SIG-M5 (cell line): ENCODE results near the gene FBXO24.

Experiments
- DNase-seq: peaks from one replicate; lab custom pipeline; 2025; lab: John Stamatoyannopoulos, UW

The FBXO24 gene

DNA sequence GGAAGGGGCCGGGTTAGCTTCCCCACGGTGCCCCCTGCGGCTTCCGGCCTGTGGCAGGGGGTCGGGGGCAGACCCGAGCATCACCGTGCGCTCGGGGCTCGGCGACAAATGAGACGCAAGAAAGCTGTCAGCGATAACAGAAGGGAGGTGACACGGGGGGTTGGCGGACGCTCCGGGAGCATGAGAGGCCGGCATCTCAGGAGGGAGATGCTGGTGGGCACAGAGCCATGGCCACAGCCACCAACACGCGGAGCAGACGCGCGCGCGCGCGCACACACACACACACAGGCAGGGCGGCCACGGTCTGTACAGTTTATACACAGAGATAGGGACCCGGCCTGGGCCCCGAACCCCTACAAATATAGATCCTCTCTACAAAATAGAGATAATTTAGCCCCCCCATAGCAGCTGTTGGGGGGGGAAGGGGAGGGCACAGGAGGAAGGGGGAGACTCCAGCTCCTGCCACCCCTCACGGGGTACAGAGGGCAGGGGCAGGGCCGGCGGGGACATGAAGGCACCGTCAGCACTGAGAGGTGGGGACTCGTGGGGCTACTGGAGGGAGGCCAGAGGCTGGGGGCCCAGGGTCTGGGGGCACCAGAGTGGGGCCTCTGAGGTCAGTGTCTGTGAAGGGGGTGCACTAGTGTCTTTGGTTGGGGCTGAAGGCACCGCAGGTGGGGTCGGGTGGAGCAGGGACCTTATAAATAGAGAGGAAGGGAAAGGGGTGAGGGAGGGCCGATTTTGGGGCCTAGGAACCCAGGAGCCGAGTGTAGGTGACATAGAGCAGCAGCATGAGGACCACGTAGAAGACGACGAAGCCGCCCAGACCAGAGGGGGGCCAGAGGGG is 11.5 kb upstream of the FBXO24 start:
- no peak for DNase-seq

GRCh38 chr7:100575206-100575631 is 10.9 kb upstream of the FBXO24 start:
- DNase-seq = no peak

DNA sequence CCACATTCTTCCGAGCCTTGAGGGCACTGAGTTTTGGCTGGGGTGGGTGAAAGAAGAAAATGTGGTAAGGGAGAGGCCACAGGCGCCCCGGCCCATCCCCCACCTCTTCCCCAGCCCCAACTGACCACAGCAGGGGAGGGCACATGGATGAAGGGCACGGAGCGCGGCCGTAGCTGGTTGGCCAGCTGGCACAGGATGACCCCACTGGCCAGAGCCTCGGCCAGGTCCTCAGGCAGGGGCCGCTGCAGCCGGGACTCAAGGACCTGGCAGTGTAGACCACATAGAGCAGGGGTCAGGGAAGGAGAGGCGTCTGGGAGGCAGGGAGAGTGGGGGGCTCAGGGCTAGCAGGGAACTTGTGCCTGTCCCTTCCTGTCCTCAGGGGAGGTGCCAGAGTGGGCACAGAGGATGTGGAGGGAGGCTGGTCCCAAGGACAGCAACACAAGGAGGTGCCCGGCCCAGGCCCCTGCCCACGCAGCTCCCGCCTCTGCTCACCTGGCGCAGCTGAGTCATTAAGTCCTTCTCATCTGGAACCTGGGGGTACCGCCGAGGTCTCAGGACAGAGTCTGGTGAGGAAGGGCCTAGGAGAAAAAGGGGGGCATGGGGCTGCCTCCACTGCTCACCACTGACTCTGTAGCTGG is 10.3 kb upstream of the FBXO24 start:
- DNase-seq = no peak

- no peak for DNase-seq
Measured at GRCh38 chr7:100576384-100576993, 9.6 kb upstream of the FBXO24 start.

GRCh38 chr7:100577103-100577502 is 9.0 kb upstream of the FBXO24 start:
- no peak for DNase-seq

GRCh38 chr7:100577507-100577906 is 8.6 kb upstream of the FBXO24 start:
- no peak for DNase-seq

GRCh38 chr7:100578246-100579183 is 7.6 kb upstream of the FBXO24 start:
- DNase-seq = no peak

DNA sequence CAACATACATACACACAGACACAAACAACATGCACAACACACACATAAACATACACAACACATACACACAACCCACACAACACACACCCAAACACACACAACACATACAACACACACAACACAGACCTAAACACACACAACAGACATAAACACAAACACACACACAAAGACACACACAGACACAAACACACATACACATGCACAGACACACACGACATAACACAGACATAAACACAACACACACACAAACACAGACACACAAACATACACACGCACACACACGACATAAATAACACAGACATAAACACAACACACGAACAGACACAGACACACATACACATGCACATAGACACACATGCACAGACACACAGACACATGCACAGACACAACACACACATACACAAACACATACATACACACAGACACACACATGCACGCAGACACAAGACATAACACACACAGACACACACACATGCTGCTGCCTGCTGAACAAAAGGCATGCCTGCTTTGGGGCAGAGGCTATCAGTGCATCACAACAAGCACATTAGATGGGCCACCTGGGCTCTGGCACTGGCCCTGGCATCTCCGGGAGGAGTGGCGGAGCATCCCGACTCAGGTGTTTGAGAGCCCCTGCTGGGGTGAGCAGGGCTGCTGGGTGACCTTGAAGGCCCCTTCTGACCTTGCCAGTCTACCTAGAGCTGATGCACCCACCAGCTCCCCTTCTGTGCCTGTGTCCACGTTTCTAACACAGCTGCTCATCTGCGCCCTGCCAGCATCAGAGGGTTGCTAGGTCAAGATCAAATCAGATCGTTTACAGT is 5.5 kb upstream of the FBXO24 start:
- DNase-seq = no peak

DNA sequence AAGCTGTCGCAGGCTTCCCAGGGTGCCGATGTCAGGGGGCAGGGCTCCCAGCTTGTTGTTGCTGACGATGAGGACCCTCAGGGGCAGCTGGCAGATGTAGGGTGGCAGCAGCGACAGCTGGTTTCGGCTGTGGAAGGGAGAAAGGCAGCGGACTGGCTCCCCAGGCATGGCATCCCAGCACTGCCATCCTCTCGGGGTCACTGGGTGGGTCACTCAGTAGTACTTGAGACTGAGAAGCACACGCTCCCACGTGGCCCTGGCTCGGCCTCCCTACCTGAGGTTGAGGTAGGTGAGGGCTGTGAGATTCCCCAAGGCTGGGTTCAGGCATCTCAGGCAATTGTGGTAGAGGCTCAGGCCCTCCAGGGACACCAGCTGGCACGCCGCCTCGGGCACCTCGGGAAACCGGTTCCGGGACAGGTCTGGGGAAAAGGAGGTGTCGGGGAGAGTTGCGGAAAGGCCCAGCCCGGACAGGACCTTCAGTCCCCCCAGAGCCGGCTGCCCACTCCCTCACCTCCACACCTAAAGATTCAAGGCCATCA is 4.0 kb upstream of the FBXO24 start:
- DNase-seq = no peak

DNA sequence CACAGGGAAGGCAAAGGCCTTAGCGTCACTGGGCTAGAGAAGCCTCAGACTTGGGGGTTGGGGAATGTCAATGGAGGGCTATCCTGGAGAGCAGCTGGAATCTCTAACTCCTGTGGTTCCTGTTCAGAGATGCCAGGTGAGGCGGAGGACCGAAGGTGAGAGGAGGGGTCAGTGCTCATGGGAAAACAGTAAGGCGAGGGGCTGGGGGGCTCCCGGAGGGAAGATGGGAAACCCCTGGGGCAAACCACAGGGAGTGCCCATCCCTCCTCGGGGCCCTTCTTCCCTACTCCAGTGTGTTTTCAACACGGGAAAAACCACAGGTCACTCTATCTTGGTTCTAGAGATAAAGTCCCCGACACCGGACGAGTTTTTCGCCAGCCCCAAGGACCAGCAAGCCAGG is 3.5 kb upstream of the FBXO24 start:
- no peak for DNase-seq

- DNase-seq = peak; percentile 56
Measured at GRCh38 chr7:100583132-100584053, 2.7 kb upstream of the FBXO24 start.

- DNase-seq = peak; percentile 9
Measured at GRCh38 chr7:100584054-100584682, 2.0 kb upstream of the FBXO24 start.

GRCh38 chr7:100584683-100585510 is 1.2 kb upstream of the FBXO24 start:
- no peak for DNase-seq

DNA sequence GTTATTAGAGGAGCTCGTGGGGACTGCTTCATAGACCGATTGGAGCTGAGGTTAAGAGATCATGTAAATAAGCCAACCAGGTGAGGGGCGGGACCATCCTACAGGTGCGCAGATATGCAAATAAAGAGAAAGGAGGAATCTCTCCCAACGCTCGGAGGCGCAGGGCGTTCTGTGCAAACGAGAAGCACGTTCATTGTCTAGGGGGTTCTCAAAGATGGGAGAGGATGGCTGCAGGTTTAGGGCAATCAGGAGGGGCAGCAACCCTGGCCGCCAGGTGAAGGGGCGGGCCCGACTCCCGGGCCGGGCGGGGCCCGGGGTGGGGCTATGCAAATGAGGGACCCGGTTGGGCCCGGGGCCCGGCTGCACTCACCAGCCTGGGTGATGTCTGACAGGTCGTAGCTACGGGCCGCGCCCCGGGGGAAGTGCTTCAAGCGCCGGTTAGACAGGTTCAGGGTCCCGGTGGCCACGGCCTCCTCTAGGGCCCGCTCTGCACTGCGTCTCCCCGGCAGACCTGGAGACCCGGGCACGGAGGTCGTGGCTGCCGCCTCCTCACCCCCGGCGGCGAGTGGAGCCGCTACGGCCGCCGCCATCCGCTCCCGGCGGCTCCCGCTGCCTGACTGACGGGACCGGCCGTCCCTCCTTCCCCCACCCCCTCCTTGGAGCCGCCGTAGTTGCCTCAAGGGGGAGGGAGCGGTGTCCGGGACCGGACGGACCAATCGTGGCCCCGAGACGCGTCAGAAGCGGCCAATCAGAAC is 440 bp upstream of the FBXO24 start, which contains the start of gene LRCH4:
Gene LRCH4 (minus strand): TSS at position 619 of the 755 bp plus-strand sequence. CDS start 29 bp downstream, at position 590.
- DNase-seq = no peak

DNA sequence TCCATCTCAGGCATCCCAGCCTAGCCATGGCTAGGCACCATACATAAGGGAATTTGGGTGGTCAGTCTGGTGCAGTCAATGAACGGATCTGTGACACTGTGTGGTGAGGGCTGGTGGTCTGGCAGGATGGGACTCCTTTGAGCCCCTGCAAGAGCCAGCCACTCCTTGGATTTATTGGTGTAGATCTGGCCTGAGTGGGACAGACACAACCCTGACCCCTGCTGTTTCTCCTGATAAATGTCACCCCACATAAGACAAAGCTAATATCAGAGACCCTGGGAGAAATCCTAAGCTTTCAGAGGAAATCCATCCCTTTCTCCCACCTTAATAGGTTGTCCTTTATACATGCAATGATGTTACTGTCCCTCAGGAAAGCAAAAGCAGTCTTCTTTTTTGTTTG is 2.3 kb downstream of the FBXO24 start:
- no peak for DNase-seq

DNA sequence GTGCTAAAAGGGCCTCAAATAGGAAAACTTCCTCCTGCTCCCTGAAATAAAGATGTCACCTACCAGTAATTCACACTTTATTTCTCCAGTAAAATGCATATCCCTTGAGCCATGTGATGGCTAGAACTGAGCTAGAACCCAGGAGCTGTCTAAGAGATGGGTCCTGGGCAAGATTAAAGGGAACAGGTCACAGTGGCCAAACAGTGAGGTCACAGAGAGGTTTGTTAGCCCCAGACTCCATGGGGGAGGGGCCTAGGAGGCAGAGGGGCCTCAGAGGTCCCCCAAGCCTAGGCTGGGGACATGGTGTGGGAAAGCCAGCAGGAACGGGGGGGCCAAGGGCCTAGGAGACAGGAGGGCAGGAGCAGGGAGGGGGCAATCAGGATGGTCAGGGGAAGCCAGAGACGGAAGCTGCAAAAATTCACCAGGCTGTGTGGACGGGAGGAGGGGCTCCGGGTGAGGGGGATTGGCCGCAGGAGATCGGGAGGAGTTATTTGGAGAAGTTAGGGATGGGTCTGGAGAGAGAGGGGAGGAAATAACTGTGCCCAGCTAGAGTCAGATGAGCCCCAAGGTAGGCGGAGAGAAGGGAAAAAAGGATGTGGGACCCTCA is 3.3 kb downstream of the FBXO24 start:
- DNase-seq = no peak
